ENCODE data around the gene SKIDA1.

The SKIDA1 gene

DNA sequence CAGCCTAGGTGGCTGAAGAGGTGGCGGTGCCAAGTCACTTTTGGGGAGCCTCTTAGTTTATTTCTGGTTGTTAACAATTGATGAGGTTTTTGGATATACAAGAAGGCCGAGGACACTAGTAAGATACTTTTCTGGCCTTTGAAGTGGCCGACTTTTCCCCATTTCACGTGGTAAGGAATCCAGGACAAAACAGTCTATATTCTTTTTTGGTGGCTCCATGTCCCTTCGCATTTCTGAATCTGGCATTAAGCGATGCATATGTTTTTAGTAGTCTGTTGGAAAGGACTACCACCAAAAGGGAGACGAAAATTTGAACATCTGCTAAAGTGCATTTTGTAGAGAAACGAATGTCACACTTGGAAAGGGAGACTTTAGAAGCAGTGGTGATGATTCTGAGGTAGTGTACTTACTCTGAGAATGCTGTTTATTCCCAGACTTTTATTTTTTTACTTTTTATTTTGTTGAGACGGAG lies 10.0 kb upstream of the SKIDA1 start:
- peaks cover 22% of the 10 kb centered on the region for H3K4me1 ChIP-seq (ENCODE audit: control insufficient read depth, low read depth, low read length)
- H3K9ac ChIP-seq (ENCODE audit: low read length) = peak overlapping the region; percentile 51
- H3K9me3 ChIP-seq (ENCODE audit: control insufficient read depth, low read depth, low read length) = no peaks in the 10 kb centered on the region
- H3K4me3 ChIP-seq (ENCODE audit: low read length) = peak overlapping the region; percentile 68
- no peak overlapping the region for H3K27ac ChIP-seq (ENCODE audit: low read length)
- peaks cover 22% of the 10 kb centered on the region for H3K36me3 ChIP-seq (ENCODE audit: control insufficient read depth, low read depth, low read length)
- H3K27me3 ChIP-seq (ENCODE audit: control insufficient read depth, insufficient read depth, low read length) = no peaks in the 10 kb centered on the region

GRCh38 chr10:21534604-21535493 lies 9.4 kb upstream of the SKIDA1 start:
- no peaks in the 10 kb centered on the region for H3K27me3 ChIP-seq (ENCODE audit: control insufficient read depth, insufficient read depth, low read length)
- H3K9me3 ChIP-seq (ENCODE audit: control insufficient read depth, low read depth, low read length) = no peaks in the 10 kb centered on the region
- no peak overlapping the region for H3K27ac ChIP-seq (ENCODE audit: low read length)

DNA sequence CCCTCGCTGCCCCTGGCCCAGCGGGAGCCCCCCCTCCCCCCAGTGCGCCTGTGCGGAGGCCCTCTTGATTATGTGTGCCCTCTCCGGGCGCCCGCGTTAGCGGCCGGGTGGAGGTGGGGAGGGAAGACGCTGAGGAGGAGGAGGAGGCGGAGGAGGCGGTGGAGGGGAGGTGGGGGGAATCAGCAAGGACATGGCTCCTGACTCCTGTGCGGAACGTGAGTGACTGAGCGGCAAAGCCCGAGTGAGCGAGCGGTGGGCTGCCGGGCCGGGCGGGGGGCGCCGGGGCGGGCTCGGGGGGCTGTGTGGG lies 8.8 kb upstream of the SKIDA1 start:
- H3K9ac ChIP-seq (ENCODE audit: low read length) = no peak overlapping the region
- no peak overlapping the region for H3K27ac ChIP-seq (ENCODE audit: low read length)
- peak overlapping the region; percentile 54 for H3K4me3 ChIP-seq (ENCODE audit: low read length)
- peaks cover 34% of the 10 kb centered on the region for H3K4me1 ChIP-seq (ENCODE audit: control insufficient read depth, low read depth, low read length)
- no peaks in the 10 kb centered on the region for H3K9me3 ChIP-seq (ENCODE audit: control insufficient read depth, low read depth, low read length)
- no peaks in the 10 kb centered on the region for H3K27me3 ChIP-seq (ENCODE audit: control insufficient read depth, insufficient read depth, low read length)
- peaks cover 9% of the 10 kb centered on the region for H3K36me3 ChIP-seq (ENCODE audit: control insufficient read depth, low read depth, low read length)

More at GRCh38 chr10:21534604-21535493, 9.4 kb upstream of the SKIDA1 start:
- H3K9ac ChIP-seq (ENCODE audit: low read length) = peak overlapping the region; percentile 51
- H3K4me3 ChIP-seq (ENCODE audit: low read length) = peak overlapping the region; percentile 68
- H3K36me3 ChIP-seq (ENCODE audit: control insufficient read depth, low read depth, low read length) = peaks cover 16% of the 10 kb centered on the region
- peaks cover 28% of the 10 kb centered on the region for H3K4me1 ChIP-seq (ENCODE audit: control insufficient read depth, low read depth, low read length)

GRCh38 chr10:21533467-21534279 lies 8.2 kb upstream of the SKIDA1 start, which contains the start of gene MLLT10:
TSS of gene MLLT10 (plus strand) at chr10:21534232. CDS start at chr10:21534645, 413 bp downstream.
- Histone ChIP-seq H3K4me3 (ENCODE audit: low read length) (peak within 1 kb of the TSS; percentile 80), H3K9me3 (ENCODE audit: control insufficient read depth, low read depth, low read length) (no peaks in the 10 kb centered on the region), H3K36me3 (ENCODE audit: control insufficient read depth, low read depth, low read length) (peaks cover 4% of the 10 kb centered on the region), H3K27me3 (ENCODE audit: control insufficient read depth, insufficient read depth, low read length) (no peaks in the 10 kb centered on the region), H3K4me1 (ENCODE audit: control insufficient read depth, low read depth, low read length) (peaks cover 40% of the 10 kb centered on the region), H3K9ac (ENCODE audit: low read length) (peak within 1 kb of the TSS; percentile 78), H3K27ac (ENCODE audit: low read length) (peak within 1 kb of the TSS; percentile 92)

DNA sequence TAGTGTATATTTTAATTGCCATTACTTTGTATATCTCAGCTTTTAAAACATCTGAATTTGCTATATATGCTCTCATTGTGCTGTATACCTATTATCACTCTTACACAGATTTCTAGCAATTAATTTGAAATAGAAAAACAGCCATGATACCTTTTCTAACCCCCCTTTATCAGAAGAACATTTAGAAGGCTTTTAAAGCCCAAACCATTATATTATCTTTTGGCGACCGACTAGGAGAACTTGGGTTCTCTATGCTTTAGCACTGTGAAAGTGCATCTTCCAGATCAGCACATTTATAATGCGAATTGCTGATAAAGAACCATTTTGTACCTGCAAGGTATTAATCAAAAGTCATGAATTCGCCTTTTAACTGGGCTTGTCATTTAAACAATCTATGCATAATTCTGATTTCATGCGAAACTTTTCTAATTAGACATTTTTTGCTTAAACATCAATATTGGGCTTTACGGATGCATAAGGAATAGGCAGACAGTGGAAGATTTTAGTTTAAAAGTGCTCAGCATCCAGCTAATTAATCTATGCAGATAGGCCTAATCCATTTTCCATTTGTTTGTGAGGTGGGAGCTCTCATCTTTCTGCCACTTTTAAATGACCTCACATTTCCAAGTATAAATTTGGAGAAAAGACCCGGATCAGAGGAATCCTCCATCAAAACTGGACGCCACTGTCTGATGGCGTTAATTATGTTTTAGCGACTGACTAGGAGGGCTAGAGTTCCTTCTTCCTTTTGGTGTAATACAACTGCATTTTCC lies 7.4 kb upstream of the SKIDA1 start:
- H3K4me3 ChIP-seq (ENCODE audit: low read length) = peak overlapping the region; percentile 80
- H3K9ac ChIP-seq (ENCODE audit: low read length) = peak overlapping the region; percentile 78
- H3K27ac ChIP-seq (ENCODE audit: low read length) = peak overlapping the region; percentile 92
- peaks cover 45% of the 10 kb centered on the region for H3K4me1 ChIP-seq (ENCODE audit: control insufficient read depth, low read depth, low read length)
- no peaks in the 10 kb centered on the region for H3K27me3 ChIP-seq (ENCODE audit: control insufficient read depth, insufficient read depth, low read length)
- H3K36me3 ChIP-seq (ENCODE audit: control insufficient read depth, low read depth, low read length) = no peaks in the 10 kb centered on the region
- no peaks in the 10 kb centered on the region for H3K9me3 ChIP-seq (ENCODE audit: control insufficient read depth, low read depth, low read length)

GRCh38 chr10:21531164-21531563 lies 5.7 kb upstream of the SKIDA1 start:
- Histone ChIP-seq H3K9me3 (ENCODE audit: control insufficient read depth, low read depth, low read length) (no peaks in the 10 kb centered on the region), H3K27me3 (ENCODE audit: control insufficient read depth, insufficient read depth, low read length) (no peaks in the 10 kb centered on the region), H3K9ac (ENCODE audit: low read length) (no peak overlapping the region), H3K4me3 (ENCODE audit: low read length) (no peak overlapping the region), H3K27ac (ENCODE audit: low read length) (no peak overlapping the region), H3K36me3 (ENCODE audit: control insufficient read depth, low read depth, low read length) (no peaks in the 10 kb centered on the region), H3K4me1 (ENCODE audit: control insufficient read depth, low read depth, low read length) (peaks cover 45% of the 10 kb centered on the region)

- H3K4me1 ChIP-seq (ENCODE audit: control insufficient read depth, low read depth, low read length) = peaks cover 45% of the 10 kb centered on the region
- H3K36me3 ChIP-seq (ENCODE audit: control insufficient read depth, low read depth, low read length) = no peaks in the 10 kb centered on the region
- H3K27me3 ChIP-seq (ENCODE audit: control insufficient read depth, insufficient read depth, low read length) = no peaks in the 10 kb centered on the region
- no peak overlapping the region for H3K27ac ChIP-seq (ENCODE audit: low read length)
- no peaks in the 10 kb centered on the region for H3K9me3 ChIP-seq (ENCODE audit: control insufficient read depth, low read depth, low read length)
- H3K4me3 ChIP-seq (ENCODE audit: low read length) = no peak overlapping the region
- H3K9ac ChIP-seq (ENCODE audit: low read length) = no peak overlapping the region
Measured at GRCh38 chr10:21530641-21531040, 5.2 kb upstream of the SKIDA1 start.

GRCh38 chr10:21530168-21530567 lies 4.7 kb upstream of the SKIDA1 start:
- Histone ChIP-seq H3K4me1 (ENCODE audit: control insufficient read depth, low read depth, low read length) (peaks cover 45% of the 10 kb centered on the region), H3K36me3 (ENCODE audit: control insufficient read depth, low read depth, low read length) (no peaks in the 10 kb centered on the region), H3K9me3 (ENCODE audit: control insufficient read depth, low read depth, low read length) (no peaks in the 10 kb centered on the region), H3K27me3 (ENCODE audit: control insufficient read depth, insufficient read depth, low read length) (no peaks in the 10 kb centered on the region), H3K4me3 (ENCODE audit: low read length) (no peak overlapping the region), H3K9ac (ENCODE audit: low read length) (no peak overlapping the region), H3K27ac (ENCODE audit: low read length) (no peak overlapping the region)

DNA sequence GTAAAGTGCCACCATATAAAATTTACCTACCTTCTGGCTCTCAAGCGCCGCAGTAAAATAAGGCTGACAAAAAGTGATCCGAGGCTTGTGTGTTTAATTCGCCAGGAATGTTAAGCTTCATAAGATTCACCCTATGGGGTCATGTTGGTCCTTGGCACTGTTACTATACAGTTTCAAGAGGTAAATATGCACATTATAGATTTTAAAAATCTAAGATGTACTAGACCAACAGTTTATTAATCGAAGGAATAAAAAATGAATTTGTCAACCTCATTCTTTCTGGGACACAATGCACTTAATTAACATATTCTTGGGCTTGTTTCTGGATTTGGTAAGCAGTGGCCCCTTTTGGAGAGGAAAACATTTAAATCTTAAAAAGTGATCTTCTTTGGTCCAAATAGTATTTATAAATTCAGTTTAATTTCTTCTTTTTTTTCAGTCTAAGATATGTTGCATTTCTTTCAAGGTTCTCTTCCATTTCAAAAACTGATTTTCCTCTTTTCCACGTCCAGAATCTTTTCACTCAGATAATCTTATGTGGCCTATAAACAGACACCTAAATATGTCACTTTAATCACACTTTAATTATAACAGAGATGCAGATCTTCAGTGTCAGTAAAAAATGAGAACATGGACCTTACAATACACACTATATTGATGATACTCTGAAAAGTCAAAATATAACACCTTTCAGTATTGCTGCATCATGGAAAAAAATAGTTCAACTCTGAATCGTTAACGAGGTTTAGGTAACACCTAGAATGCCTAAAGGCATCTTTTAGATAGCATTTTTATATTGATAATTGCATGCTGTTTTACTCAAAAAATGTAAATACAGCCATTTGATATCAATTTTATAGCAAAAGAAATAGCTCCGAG lies 3.8 kb upstream of the SKIDA1 start:
- Histone ChIP-seq H3K4me3 (ENCODE audit: low read length) (peak overlapping the region; percentile 88), H3K27me3 (ENCODE audit: control insufficient read depth, insufficient read depth, low read length) (no peaks in the 10 kb centered on the region), H3K27ac (ENCODE audit: low read length) (peak overlapping the region; percentile 78), H3K36me3 (ENCODE audit: control insufficient read depth, low read depth, low read length) (no peaks in the 10 kb centered on the region), H3K4me1 (ENCODE audit: control insufficient read depth, low read depth, low read length) (peaks cover 45% of the 10 kb centered on the region), H3K9me3 (ENCODE audit: control insufficient read depth, low read depth, low read length) (no peaks in the 10 kb centered on the region), H3K9ac (ENCODE audit: low read length) (peak overlapping the region; percentile 99)

DNA sequence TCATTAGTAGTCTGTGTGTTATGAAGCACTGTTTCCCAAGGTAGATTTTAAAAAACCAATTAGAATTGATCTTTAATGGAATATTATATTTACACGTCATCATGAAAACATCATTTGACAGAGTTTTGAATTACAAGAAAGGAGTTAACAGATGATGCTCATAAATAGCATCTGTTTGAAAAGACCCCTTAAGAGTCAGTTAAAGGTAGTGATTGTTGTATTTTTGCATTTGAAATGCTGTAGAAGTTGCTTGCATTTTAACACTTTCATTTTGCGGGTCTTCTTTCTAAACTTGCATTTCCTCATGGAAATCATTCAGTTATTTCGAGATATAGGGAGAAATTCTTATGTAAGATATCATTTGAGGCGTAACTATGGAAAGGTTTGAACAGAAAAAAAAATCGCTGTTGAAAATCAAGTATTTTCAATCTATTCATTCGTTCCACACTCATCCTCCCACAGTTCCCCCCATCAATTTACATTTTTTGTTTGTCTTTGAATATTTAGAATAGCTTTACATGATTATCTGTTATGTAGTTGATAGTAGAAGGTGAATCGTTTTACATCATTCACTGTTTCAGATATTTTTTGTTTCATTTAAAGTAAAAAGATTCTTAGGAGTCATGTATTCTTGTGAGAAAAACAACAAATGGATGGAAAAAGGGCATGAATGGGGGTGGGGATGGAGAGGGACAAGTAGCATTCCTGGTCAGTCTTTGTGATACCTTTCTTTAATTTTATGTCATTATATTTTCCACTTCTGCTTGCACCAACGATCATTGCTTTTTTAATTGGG lies 3.0 kb upstream of the SKIDA1 start:
- Histone ChIP-seq H3K4me1 (ENCODE audit: control insufficient read depth, low read depth, low read length) (peaks cover 52% of the 10 kb centered on the region), H3K27ac (ENCODE audit: low read length) (peak overlapping the region; percentile 78), H3K4me3 (ENCODE audit: low read length) (peak overlapping the region; percentile 88), H3K27me3 (ENCODE audit: control insufficient read depth, insufficient read depth, low read length) (no peaks in the 10 kb centered on the region), H3K9me3 (ENCODE audit: control insufficient read depth, low read depth, low read length) (no peaks in the 10 kb centered on the region), H3K9ac (ENCODE audit: low read length) (peak overlapping the region; percentile 99), H3K36me3 (ENCODE audit: control insufficient read depth, low read depth, low read length) (no peaks in the 10 kb centered on the region)

Data from iPS-18a (cell line).